GM18858 (cell line): Measurements from ENCODE around the gene PYDC1.
"Not testable (repeated sequence)": the region's sequence is repeated elsewhere in the genome, so short reads cannot be mapped to it uniquely, and the experiment has no call there.

Experiments
- ATAC-seq: cut with Tn5 transposase; IDR thresholded peaks from one replicate; pipeline ENCODE4 v1.9.1; 2021; ENCODE audit not compliant: unreplicated experiment

Gene PYDC1

DNA sequence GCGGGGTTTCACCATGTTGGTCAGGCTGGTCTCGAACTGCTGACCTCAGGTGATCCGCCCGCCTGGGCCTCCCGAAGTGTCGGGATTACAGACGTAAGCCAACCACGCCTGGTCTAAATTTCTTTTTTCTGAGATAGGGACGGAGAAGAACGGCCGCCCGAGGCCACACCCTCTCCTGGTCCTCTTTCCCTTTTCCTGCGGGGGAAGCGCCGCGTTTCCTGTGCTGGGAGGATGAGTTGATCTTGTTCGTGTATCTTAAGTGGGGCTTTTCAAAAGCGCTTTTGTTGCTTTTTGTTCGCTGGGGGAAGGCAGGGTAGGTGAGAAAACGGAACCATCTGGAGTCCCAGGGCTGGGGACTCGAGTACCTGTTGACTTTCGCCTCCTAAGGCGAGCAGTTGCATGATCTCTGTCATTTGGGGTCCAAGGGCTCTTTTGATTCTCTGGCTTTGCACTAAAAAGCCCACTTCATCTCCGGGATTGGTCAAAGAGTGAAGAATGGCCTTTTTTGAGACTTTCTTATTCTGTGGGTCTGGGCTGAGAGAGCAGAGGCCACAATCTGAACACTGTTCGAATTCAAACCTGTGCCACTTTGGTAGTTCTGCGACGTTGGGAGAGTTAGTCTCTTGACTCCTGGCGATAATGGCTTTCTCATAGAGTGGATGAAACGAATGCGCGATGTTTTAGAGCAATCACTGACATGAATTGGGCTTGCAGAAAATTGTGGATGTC, 35.7 kb downstream of the PYDC1 start:
- no peak for ATAC-seq

DNA sequence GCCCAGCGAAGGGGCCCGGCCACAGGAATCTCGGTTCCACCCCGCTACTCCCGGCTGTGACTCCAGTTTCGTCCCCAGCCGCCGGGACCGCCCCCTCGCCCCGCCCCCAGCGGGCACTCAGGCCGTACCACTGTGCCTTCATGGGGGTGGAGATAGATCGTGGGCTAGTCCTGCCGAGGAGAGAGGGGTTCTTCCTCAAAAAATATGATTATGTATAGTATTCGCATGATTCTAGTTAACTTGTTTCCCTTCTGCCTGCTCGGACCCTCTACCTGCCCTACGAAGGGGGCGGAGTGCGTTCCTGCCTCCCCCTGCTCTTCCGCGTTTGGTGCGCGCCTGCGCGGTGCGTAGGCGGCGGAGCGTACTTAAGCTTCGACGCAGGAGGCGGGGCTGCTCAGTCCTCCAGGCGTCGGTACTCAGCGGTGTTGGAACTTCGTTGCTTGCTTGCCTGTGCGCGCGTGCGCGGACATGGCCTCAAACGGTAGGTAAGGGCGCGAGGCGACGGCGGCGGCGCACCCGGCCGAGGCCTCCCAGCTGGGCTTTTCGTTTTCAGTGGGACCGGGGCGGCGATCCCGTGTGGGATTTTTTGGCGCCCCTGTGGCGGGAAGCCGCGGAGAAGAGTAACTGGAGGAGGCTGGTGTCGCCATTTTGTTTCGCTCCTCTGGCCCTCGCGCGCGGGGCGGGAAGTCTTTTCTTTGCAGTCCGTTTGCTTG, 37.0 kb downstream of the PYDC1 start, which contains the start of gene FUS:
TSS of gene FUS (plus strand) at position 393 of the 713 bp plus-strand sequence. CDS start at position 469, 76 bp downstream.
- peak; percentile 41 for ATAC-seq

DNA sequence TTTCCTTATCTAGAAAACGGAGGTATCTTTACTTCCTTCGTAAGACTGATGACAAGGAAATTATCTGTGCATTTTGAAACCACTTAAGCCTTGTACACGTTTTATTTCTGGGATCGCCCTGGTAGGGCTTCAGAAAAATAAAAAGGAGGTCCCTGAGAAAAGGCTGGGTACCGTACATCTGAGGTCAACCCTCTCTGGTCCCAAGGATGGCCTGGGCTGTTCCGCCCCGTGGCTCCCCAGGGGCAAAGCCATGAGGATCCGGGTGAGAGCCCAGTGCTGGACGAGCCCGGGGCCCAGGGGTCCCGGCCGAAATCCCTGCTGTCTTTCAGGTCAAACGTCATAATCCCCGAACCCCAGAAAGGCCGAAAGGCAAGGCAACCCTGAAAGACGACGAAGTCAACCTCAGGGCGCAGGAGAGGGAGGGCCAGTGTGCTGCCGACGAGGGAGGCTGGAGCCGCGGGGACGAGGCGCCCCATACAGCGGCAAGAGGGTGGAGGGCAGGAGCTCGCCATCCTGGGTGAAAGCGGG, 37.7 kb downstream of the PYDC1 start:
- ATAC-seq = no peak

DNA sequence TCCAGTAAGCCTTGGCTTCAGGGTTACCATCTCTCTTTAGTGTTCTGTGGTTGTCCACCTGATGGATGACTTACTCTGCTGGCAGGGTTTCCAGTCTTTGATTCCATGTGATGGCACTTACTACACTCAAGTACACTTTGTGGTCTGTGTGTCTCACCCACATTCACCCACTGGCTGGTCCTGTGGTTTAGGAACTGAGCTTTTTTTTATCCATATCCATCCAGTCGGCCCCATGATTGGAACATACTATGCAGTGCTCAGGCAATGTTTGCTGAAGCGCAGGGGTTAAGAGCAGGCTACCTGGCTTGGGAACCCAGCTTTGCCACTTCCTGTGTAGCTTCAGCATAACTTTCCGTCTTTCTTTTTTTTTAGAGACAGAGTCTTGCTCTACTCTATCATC, 39.8 kb downstream of the PYDC1 start:
- no peak for ATAC-seq

DNA sequence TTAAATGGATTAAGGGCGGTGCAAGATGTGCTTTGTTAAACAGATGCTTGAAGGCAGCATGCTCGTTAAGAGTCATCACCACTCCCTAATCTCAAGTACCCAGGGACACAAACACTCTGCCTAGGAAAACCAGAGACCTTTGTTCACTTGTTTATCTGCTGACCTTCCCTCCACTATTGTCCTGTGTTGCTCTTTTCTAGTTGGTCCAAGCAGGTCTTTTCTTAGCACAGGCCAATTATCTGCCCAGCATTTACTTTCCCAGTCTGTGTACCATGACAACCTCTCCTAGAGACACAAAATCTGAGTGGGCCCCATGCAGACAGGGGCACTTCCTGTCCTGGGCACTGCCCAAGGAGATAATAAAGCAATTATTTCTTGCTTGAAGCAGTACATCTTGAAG, 46.9 kb downstream of the PYDC1 start:
- ATAC-seq = not testable (repeated sequence)

DNA sequence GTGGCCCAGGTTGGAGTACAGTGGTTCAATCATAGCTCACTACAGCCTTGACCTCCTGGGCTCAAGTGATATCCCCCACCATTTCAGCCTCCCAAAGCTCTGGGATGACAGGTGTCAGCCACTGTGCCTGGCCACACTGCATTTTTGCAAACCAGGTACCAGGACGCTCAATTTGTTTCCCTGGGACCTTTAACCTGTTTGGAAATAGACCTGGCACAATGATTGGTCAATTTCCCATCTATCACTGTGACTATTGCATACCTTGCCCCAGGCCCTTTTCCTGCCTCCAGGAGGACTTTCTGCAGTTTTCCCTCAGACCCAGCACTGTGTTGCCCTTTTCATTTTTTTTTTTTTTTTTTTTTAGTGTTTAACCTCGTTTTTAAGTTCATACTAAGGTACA, 48.1 kb downstream of the PYDC1 start:
- no peak for ATAC-seq

DNA sequence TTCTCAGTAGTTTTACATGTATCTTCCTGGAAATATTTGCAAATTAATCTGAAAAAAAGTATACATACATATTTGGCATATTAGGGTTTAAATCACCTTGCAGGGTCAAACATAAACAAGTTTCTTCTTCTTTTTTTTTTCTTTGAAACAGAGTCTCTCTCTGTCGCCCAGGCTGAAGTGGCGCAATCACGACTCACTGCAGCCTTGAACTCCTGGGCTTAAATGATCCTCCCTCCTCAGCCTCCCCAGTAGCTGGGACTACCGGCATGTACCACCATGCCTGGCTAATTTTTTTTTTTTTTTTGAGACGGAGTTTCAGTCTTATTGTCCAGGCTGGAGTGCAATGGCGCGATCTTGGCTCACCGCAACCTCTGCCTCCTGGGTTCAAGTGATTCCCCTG, 49.6 kb downstream of the PYDC1 start:
- ATAC-seq = no peak
